ENCODE measurements around the gene RBBP4.
A peak's percentile ranks its signal among the peaks of the same experiment; 100 is the strongest.

Gene RBBP4

GRCh38 chr1:32650752-32651460 is at the start of gene RBBP4:
Gene RBBP4, plus strand, starts transcription at chr1:32651208. Its CDS starts 99 bp downstream, at chr1:32651307.
- Mint-ChIP-seq H3K4me3 (peak within 1 kb of the TSS; percentile 81), H3K36me3 (peaks cover 30% of the 10 kb centered on the region), H3K27me3 (no peaks in the 10 kb centered on the region), H3K9me3 (no peaks in the 10 kb centered on the region), H3K4me1 (peaks cover 60% of the 10 kb centered on the region), H3K27ac (peak within 1 kb of the TSS; percentile 97)
- ATAC-seq, result peak; percentile 97

GRCh38 chr1:32605711-32606424 is 45.1 kb upstream of the RBBP4 start:
- no peak for ATAC-seq

GRCh38 chr1:32606565-32607371 is 44.2 kb upstream of the RBBP4 start:
- Mint-ChIP-seq H3K9me3 (no peaks in the 10 kb centered on the region), H3K4me3 (no peak overlapping the region), H3K27me3 (no peaks in the 10 kb centered on the region), H3K36me3 (no peaks in the 10 kb centered on the region), H3K4me1 (no peaks in the 10 kb centered on the region), H3K27ac (no peak overlapping the region)
- peak; percentile 16 for ATAC-seq

More at GRCh38 chr1:32605711-32606424, 45.1 kb upstream of the RBBP4 start:
- no peak overlapping the region for H3K27ac Mint-ChIP-seq
- no peaks in the 10 kb centered on the region for H3K4me1 Mint-ChIP-seq
- H3K36me3 Mint-ChIP-seq, result no peaks in the 10 kb centered on the region
- H3K27me3 Mint-ChIP-seq, result no peaks in the 10 kb centered on the region
- H3K9me3 Mint-ChIP-seq, result no peaks in the 10 kb centered on the region
- no peak overlapping the region for H3K4me3 Mint-ChIP-seq

GRCh38 chr1:32609180-32609579 is 41.8 kb upstream of the RBBP4 start:
- H3K4me3 Mint-ChIP-seq, result no peak overlapping the region
- H3K36me3 Mint-ChIP-seq, result no peaks in the 10 kb centered on the region
- no peak for ATAC-seq
- no peaks in the 10 kb centered on the region for H3K9me3 Mint-ChIP-seq
- peaks cover 7% of the 10 kb centered on the region for H3K4me1 Mint-ChIP-seq
- H3K27ac Mint-ChIP-seq, result no peak overlapping the region
- no peaks in the 10 kb centered on the region for H3K27me3 Mint-ChIP-seq

- no peak for ATAC-seq
- no peaks in the 10 kb centered on the region for H3K27me3 Mint-ChIP-seq
- H3K27ac Mint-ChIP-seq, result no peak overlapping the region
- peaks cover 7% of the 10 kb centered on the region for H3K4me1 Mint-ChIP-seq
- peak overlapping the region; percentile 66 for H3K4me3 Mint-ChIP-seq
- H3K9me3 Mint-ChIP-seq, result no peaks in the 10 kb centered on the region
- H3K36me3 Mint-ChIP-seq, result no peaks in the 10 kb centered on the region
These were observed 39.2 kb upstream of the RBBP4 start for GRCh38 chr1:32611859-32612188.

- peak; percentile 92 for ATAC-seq
- Mint-ChIP-seq H3K4me3 (peak overlapping the region; percentile 66), H3K36me3 (no peaks in the 10 kb centered on the region), H3K27ac (no peak overlapping the region), H3K27me3 (no peaks in the 10 kb centered on the region), H3K4me1 (peaks cover 7% of the 10 kb centered on the region), H3K9me3 (no peaks in the 10 kb centered on the region)
These were observed 38.7 kb upstream of the RBBP4 start for GRCh38 chr1:32612189-32612881.

- Mint-ChIP-seq H3K27me3 (no peaks in the 10 kb centered on the region), H3K4me1 (peaks cover 7% of the 10 kb centered on the region), H3K4me3 (no peak overlapping the region), H3K9me3 (no peaks in the 10 kb centered on the region), H3K27ac (no peak overlapping the region), H3K36me3 (no peaks in the 10 kb centered on the region)
- ATAC-seq, result no peak
These were observed 37.5 kb upstream of the RBBP4 start for GRCh38 chr1:32613472-32613871.

- H3K4me1 Mint-ChIP-seq, result peaks cover 13% of the 10 kb centered on the region
- H3K36me3 Mint-ChIP-seq, result peaks cover 31% of the 10 kb centered on the region
- no peak for ATAC-seq
- H3K9me3 Mint-ChIP-seq, result peaks cover 2% of the 10 kb centered on the region
- no peaks in the 10 kb centered on the region for H3K27me3 Mint-ChIP-seq
- no peak overlapping the region for H3K27ac Mint-ChIP-seq
- no peak overlapping the region for H3K4me3 Mint-ChIP-seq
These were observed 32.3 kb upstream of the RBBP4 start for GRCh38 chr1:32618673-32619221.

- H3K36me3 Mint-ChIP-seq, result peaks cover 43% of the 10 kb centered on the region
- ATAC-seq, result peak; percentile 74
These were observed 31.1 kb upstream of the RBBP4 start for GRCh38 chr1:32619701-32620485.

GRCh38 chr1:32622205-32622604 is 28.8 kb upstream of the RBBP4 start:
- peaks cover 23% of the 10 kb centered on the region for H3K4me1 Mint-ChIP-seq
- no peak overlapping the region for H3K27ac Mint-ChIP-seq

More at GRCh38 chr1:32619701-32620485, 31.1 kb upstream of the RBBP4 start:
- no peak overlapping the region for H3K27ac Mint-ChIP-seq
- peaks cover 2% of the 10 kb centered on the region for H3K9me3 Mint-ChIP-seq
- peaks cover 20% of the 10 kb centered on the region for H3K4me1 Mint-ChIP-seq
- no peak overlapping the region for H3K4me3 Mint-ChIP-seq
- no peaks in the 10 kb centered on the region for H3K27me3 Mint-ChIP-seq

GRCh38 chr1:32622806-32623681 is 28.0 kb upstream of the RBBP4 start:
- peaks cover 32% of the 10 kb centered on the region for H3K4me1 Mint-ChIP-seq
- ATAC-seq, result peak; percentile 53
- no peaks in the 10 kb centered on the region for H3K27me3 Mint-ChIP-seq
- peaks cover 61% of the 10 kb centered on the region for H3K36me3 Mint-ChIP-seq
- H3K4me3 Mint-ChIP-seq, result no peak overlapping the region
- peaks cover 2% of the 10 kb centered on the region for H3K9me3 Mint-ChIP-seq
- peak overlapping the region; percentile 53 for H3K27ac Mint-ChIP-seq

More at GRCh38 chr1:32622205-32622604, 28.8 kb upstream of the RBBP4 start:
- H3K4me3 Mint-ChIP-seq, result no peak overlapping the region
- no peak for ATAC-seq
- H3K36me3 Mint-ChIP-seq, result peaks cover 53% of the 10 kb centered on the region
- no peaks in the 10 kb centered on the region for H3K27me3 Mint-ChIP-seq
- H3K9me3 Mint-ChIP-seq, result peaks cover 2% of the 10 kb centered on the region

GRCh38 chr1:32623775-32624174 is 27.2 kb upstream of the RBBP4 start:
- Mint-ChIP-seq H3K9me3 (peaks cover 2% of the 10 kb centered on the region), H3K36me3 (peaks cover 62% of the 10 kb centered on the region), H3K27me3 (no peaks in the 10 kb centered on the region), H3K27ac (peak overlapping the region; percentile 53), H3K4me3 (no peak overlapping the region), H3K4me1 (peaks cover 37% of the 10 kb centered on the region)
- ATAC-seq, result no peak

- Mint-ChIP-seq H3K27ac (no peak overlapping the region), H3K27me3 (no peaks in the 10 kb centered on the region), H3K4me1 (peaks cover 37% of the 10 kb centered on the region), H3K4me3 (no peak overlapping the region), H3K36me3 (peaks cover 61% of the 10 kb centered on the region), H3K9me3 (peaks cover 2% of the 10 kb centered on the region)
- ATAC-seq, result no peak
These were observed 24.8 kb upstream of the RBBP4 start for GRCh38 chr1:32626176-32626575.
